Mammary epithelial cell (primary cell): Measurements from ENCODE around the gene STRIP2.

ENCODE experiments used
- EZH2 ChIP-seq: IDR thresholded peaks from 2 replicates; pipeline ENCODE4 v1.6.1; 2012; ENCODE audit warnings: low read length, inconsistent platforms, borderline replicate concordance
- TF ChIP-seq, protein P1 (sequence below), 2 donors: IDR thresholded peaks in 1 of 2; conservative IDR thresholded peaks in 1 of 2; 2 replicates each; pipeline ENCODE4 v1.5.1; 2011 to 2012; ENCODE audit warnings: inconsistent platforms in 2 of 2, low read length in 2 of 2, mild to moderate bottlenecking in 2 of 2, control low read depth in 1 of 2, low read depth in 1 of 2; ENCODE audit not compliant: insufficient read depth in 1 of 2; ENCODE audit errors: extremely low read depth in 1 of 2

DNA sequence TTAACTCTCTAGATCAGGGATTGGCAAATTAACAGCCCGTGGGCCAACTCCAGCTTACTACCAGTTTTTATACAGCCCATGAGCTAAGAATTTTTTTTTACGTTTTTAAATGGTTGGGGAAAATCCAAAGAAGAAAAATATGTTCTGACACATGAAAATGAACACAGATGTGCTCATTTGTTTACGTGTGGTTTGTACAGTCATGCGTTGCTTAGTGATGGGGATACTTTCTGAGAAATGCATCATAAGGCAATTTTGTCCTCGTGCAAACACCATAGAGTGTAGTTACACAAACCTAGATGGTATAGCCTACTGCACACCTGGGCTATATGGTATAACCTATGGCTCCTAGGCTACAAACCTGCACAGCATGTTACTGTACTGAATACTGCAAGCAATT is 59.8 kb downstream of the STRIP2 start:
- no peak for TF ChIP-seq EZH2
- TF ChIP-seq, protein P1, sequence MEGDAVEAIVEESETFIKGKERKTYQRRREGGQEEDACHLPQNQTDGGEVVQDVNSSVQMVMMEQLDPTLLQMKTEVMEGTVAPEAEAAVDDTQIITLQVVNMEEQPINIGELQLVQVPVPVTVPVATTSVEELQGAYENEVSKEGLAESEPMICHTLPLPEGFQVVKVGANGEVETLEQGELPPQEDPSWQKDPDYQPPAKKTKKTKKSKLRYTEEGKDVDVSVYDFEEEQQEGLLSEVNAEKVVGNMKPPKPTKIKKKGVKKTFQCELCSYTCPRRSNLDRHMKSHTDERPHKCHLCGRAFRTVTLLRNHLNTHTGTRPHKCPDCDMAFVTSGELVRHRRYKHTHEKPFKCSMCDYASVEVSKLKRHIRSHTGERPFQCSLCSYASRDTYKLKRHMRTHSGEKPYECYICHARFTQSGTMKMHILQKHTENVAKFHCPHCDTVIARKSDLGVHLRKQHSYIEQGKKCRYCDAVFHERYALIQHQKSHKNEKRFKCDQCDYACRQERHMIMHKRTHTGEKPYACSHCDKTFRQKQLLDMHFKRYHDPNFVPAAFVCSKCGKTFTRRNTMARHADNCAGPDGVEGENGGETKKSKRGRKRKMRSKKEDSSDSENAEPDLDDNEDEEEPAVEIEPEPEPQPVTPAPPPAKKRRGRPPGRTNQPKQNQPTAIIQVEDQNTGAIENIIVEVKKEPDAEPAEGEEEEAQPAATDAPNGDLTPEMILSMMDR (conservative IDR thresholded peaks at IDR 0.05 in 1 of 2, IDR thresholded peaks at IDR 0.05 in 1 of 2; ENCODE audit: extremely low read depth in 1 of 2, insufficient read depth in 1 of 2, low read depth in 1 of 2, low read length in 2 of 2) = no peak
